ENCODE measurements around the gene ALX3.

DNA sequence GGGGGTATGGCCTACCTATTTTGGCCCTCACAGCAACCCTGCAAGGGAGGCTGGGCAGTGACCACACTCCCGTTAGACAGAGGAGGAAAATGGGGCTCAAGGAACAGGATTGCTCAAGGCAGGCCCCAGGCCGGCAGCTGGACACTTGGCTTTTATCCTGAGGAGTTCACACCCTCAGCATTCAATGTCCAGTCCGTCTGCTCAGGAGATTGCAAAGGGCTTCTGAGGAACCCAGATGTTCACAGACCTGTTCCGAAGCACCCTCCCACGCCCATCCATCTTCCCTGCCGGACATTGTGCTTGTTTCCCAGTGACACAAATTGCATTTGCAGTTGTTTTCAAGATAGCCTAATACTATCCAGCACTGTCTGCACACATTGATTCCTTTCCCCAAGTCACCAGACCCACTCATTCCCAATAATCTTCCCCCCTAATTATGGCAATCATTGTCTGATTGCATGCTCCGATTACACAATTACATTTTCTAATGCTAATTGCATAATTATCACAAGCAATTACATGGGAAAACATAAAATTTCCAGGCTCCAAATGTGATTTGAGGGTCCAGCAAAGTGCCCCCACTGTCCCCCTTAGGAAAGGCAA is 37.5 kb upstream of the ALX3 start:
- TF ChIP-seq GATA2 (IDR thresholded peaks at IDR 0.05; ENCODE audit: low read depth, low read length), result 0 out of 2 replicates have a peak, but pooled peaks have one; percentile 22
- TF ChIP-seq GATA3 (IDR thresholded peaks at IDR 0.05; ENCODE audit: low read depth, low read length), result no peak

Data from SH-SY5Y (cell line).